ENCODE results near the gene SLC66A2.

The SLC66A2 gene

GRCh38 chr18:79876497-79876896 lies 75.0 kb downstream of the SLC66A2 start:
- TF ChIP-seq CTCF (IDR thresholded peaks at IDR 0.05; ENCODE audit: insufficient read depth, low read length, missing control alignments): no peak
- CTCF ChIA-PET: no interaction called here
- H3K4me3 ChIP-seq (ENCODE audit: low read depth, low read length): no peak overlapping the region
- no peak for DNase-seq (ENCODE audit: low read depth, low spot score)
- POLR2A ChIA-PET: no interaction called here

- no peak for TF ChIP-seq CTCF (IDR thresholded peaks at IDR 0.05; ENCODE audit: insufficient read depth, low read length, missing control alignments)
- H3K4me3 ChIP-seq (ENCODE audit: low read depth, low read length): no peak overlapping the region
- CTCF ChIA-PET: no interaction called here
- DNase-seq (ENCODE audit: low read depth, low spot score): no peak
- POLR2A ChIA-PET: no interaction called here
These were observed 75.5 kb downstream of the SLC66A2 start for GRCh38 chr18:79875931-79876461.

- ChIA-PET CTCF (no interaction called here), POLR2A (no interaction called here)
- no peak for TF ChIP-seq CTCF (IDR thresholded peaks at IDR 0.05; ENCODE audit: insufficient read depth, low read length, missing control alignments)
- no peak overlapping the region for H3K4me3 ChIP-seq (ENCODE audit: low read depth, low read length)
- no peak for DNase-seq (ENCODE audit: low read depth, low spot score)
These were observed 75.9 kb downstream of the SLC66A2 start for GRCh38 chr18:79875531-79875919.

- no peak for DNase-seq (ENCODE audit: low read depth, low spot score)
- ChIA-PET CTCF (no interaction called here), POLR2A (no interaction called here)
- TF ChIP-seq CTCF (IDR thresholded peaks at IDR 0.05; ENCODE audit: insufficient read depth, low read length, missing control alignments): no peak
- no peak overlapping the region for H3K4me3 ChIP-seq (ENCODE audit: low read depth, low read length)
These were observed 76.6 kb downstream of the SLC66A2 start for GRCh38 chr18:79874553-79875530.

- TF ChIP-seq CTCF (IDR thresholded peaks at IDR 0.05; ENCODE audit: insufficient read depth, low read length, missing control alignments): no peak
- H3K4me3 ChIP-seq (ENCODE audit: low read depth, low read length): no peak overlapping the region
- ChIA-PET POLR2A (no interaction called here), CTCF (no interaction called here)
- no peak for DNase-seq (ENCODE audit: low read depth, low spot score)
These were observed 77.9 kb downstream of the SLC66A2 start for GRCh38 chr18:79873449-79874110.
